ENCODE results near the gene PYGB. TPM values are rescaled to one million over a fixed set of nuclear protein-coding genes. Genes with fewer than 3 reads are reported as not detected.

Gene PYGB
- total RNA-seq, 1 experiment from 2014 or later: 220 TPM

DNA sequence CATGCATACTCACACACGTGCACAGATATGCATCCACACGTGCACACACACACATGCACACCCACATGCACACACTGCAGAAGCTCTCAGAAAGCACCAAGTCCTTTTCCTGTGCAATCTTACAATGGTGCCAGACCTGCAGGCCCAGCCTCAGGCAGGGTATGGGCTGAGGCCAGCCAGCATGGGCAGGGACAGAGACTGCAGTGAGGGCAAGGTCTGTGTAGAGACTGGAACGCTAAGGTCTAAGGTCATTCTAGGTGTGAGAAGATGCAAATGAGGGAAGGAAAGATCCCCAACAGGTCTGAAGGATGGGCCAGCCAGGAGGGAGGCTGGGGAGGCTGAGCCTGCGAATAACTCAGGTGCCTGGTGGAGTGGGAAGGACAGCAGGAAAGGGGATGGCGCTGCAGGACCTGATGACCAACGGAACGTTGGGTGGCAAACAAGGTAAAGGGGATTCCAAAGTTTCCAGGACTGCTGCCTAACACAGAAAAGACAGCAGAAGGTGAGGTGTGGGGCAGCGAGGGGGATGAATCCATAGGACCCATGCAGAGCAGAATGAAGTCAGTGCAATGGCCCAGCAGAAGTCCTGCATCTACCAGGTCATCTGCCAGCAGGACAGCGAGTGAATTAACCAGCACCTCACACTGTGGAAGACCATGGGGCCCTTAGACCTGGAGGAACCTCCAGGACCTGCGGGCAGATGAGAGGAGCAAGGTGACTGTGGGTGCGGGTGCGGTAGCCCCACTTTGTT is 75.8 kb downstream of the PYGB start:
- intact Hi-C loops (cut with micrococcal nuclease; ENCODE audit: unreplicated experiment): no loop called here
- in situ Hi-C loops (cut with HindIII; ENCODE audit: low pct_unique_long_range_greater_than_20kb, low sequenced_read_pairs): no loop called here
- no peak for ATAC-seq

DNA sequence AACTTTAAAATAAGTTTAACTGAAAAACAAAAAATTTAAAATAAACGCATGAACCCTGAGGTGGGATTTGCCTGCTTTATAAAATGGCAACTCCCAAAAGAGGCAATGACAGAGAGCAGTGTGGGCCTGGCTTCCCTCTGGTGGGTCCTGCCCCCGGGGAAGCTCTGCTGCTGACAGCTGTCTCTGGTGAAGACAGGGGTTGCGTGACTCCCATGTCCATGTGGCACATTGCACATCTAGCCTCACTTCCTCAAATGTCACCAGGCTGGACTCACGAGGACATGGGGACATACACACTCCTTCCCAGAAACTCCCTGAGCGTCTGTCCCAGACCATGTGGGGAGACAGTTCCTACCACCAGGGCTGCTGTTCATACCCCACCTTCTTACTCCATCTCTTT is 76.5 kb downstream of the PYGB start:
- DNase-seq (ENCODE audit: low read depth, low spot score) (no peak), ATAC-seq (no peak)
- TF ChIP-seq SIN3A (IDR thresholded peaks at IDR 0.05; ENCODE audit: borderline replicate concordance, insufficient read depth, low read depth, low read length): no peak
- no peak for TF ChIP-seq REST (IDR thresholded peaks at IDR 0.05; ENCODE audit: insufficient read depth in 1 of 2, low read depth in 2 of 2, low read length in 1 of 2)
- CTCF ChIA-PET: interaction anchor here (1.0 kb wide), 1 partner anchor 75 kb away, joined by 3 read pairs; no protein-coding TSS in a partner anchor
- Histone ChIP-seq H3K4me1 (ENCODE audit: control insufficient read depth, insufficient read depth, low read length) (peaks cover 6% of the 10 kb centered on the region; the same call in 1 of the 2 replicates), H3K4me3 (ENCODE audit: low read depth in 2 of 2, low read length in 2 of 2) (no peak overlapping the region), H3K27me3 (ENCODE audit: control insufficient read depth, insufficient read depth, low read length) (no peaks in the 10 kb centered on the region), H3K36me3 (ENCODE audit: control insufficient read depth, insufficient read depth, low read length) (no peaks in the 10 kb centered on the region), H3K27ac (ENCODE audit: low read length) (no peak overlapping the region), H3K9me3 (ENCODE audit: control insufficient read depth, insufficient read depth, low read depth, low read length) (no peaks in the 10 kb centered on the region)
- POLR2A ChIA-PET: no interaction called here
- intact Hi-C loops (cut with micrococcal nuclease; ENCODE audit: unreplicated experiment) (no loop called here), in situ Hi-C loops (cut with HindIII; ENCODE audit: low pct_unique_long_range_greater_than_20kb, low sequenced_read_pairs) (no loop called here)
- no TSS peak for BruUV-seq (replicated peaks)

More for the DNA sequence above, 75.8 kb downstream of the PYGB start:
- H3K4me3 ChIP-seq (ENCODE audit: low read depth in 2 of 2, low read length in 2 of 2): no peak overlapping the region
- POLR2A ChIA-PET: no interaction called here
- no peaks in the 10 kb centered on the region for H3K27me3 ChIP-seq (ENCODE audit: control insufficient read depth, insufficient read depth, low read length)
- no peaks in the 10 kb centered on the region for H3K36me3 ChIP-seq (ENCODE audit: control insufficient read depth, insufficient read depth, low read length)
- no TSS peak for BruUV-seq (replicated peaks)
- H3K27ac ChIP-seq (ENCODE audit: low read length): no peak overlapping the region
- DNase-seq (ENCODE audit: low read depth, low spot score): no peak
- CTCF ChIA-PET: no interaction called here
- TF ChIP-seq REST (IDR thresholded peaks at IDR 0.05; ENCODE audit: insufficient read depth in 1 of 2, low read depth in 2 of 2, low read length in 1 of 2) (no peak), POLR2AphosphoS5 (IDR thresholded peaks at IDR 0.05; ENCODE audit: low read depth, low read length) (no peak)
- H3K9me3 ChIP-seq (ENCODE audit: control insufficient read depth, insufficient read depth, low read depth, low read length): no peaks in the 10 kb centered on the region
- peaks cover 10% of the 10 kb centered on the region for H3K4me1 ChIP-seq (ENCODE audit: control insufficient read depth, insufficient read depth, low read length)

DNA sequence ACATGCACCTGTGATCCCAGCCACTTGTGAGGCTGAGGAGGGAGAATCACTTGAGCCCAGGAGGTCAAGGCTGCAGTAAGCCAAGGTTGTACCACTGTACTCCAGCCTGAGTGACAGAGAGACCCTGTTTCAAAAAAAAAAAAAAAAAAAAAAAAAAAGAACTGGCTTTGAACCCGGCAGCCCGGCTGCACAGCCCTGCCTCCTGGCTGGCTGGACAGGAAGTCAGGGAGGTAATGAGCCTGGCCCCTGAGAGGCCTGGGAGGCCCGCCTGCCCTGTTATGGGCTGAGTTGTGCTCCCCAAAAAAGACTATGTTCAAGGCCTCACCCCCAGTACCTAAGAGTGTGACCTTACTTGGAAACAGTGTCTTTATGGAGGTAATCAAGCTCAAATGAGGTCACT is 77.2 kb downstream of the PYGB start:
- TF ChIP-seq, protein P1, sequence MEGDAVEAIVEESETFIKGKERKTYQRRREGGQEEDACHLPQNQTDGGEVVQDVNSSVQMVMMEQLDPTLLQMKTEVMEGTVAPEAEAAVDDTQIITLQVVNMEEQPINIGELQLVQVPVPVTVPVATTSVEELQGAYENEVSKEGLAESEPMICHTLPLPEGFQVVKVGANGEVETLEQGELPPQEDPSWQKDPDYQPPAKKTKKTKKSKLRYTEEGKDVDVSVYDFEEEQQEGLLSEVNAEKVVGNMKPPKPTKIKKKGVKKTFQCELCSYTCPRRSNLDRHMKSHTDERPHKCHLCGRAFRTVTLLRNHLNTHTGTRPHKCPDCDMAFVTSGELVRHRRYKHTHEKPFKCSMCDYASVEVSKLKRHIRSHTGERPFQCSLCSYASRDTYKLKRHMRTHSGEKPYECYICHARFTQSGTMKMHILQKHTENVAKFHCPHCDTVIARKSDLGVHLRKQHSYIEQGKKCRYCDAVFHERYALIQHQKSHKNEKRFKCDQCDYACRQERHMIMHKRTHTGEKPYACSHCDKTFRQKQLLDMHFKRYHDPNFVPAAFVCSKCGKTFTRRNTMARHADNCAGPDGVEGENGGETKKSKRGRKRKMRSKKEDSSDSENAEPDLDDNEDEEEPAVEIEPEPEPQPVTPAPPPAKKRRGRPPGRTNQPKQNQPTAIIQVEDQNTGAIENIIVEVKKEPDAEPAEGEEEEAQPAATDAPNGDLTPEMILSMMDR (IDR thresholded peaks at IDR 0.05): no peak
- TF ChIP-seq POLR2AphosphoS5 (IDR thresholded peaks at IDR 0.05; ENCODE audit: low read depth, low read length): no peak
- TF ChIP-seq REST (IDR thresholded peaks at IDR 0.05; ENCODE audit: insufficient read depth in 1 of 2, low read depth in 2 of 2, low read length in 1 of 2): no peak
- no peak for TF ChIP-seq TCF7L2 (IDR thresholded peaks at IDR 0.05; ENCODE audit: low read depth, low read length)
- TF ChIP-seq SIN3A (IDR thresholded peaks at IDR 0.05; ENCODE audit: borderline replicate concordance, insufficient read depth, low read depth, low read length): no peak
- Histone ChIP-seq H3K4me3 (ENCODE audit: low read depth in 2 of 2, low read length in 2 of 2) (no peak overlapping the region), H3K9me3 (ENCODE audit: control insufficient read depth, insufficient read depth, low read depth, low read length) (no peaks in the 10 kb centered on the region), H3K4me1 (ENCODE audit: control insufficient read depth, insufficient read depth, low read length) (peaks cover 6% of the 10 kb centered on the region; the same call in 1 of the 2 replicates), H3K36me3 (ENCODE audit: control insufficient read depth, insufficient read depth, low read length) (no peaks in the 10 kb centered on the region), H3K27ac (ENCODE audit: low read length) (no peak overlapping the region), H3K27me3 (ENCODE audit: control insufficient read depth, insufficient read depth, low read length) (no peaks in the 10 kb centered on the region)
- DNase-seq (ENCODE audit: low read depth, low spot score): no peak
- BruUV-seq (replicated peaks): no TSS peak
- intact Hi-C loops (cut with micrococcal nuclease; ENCODE audit: unreplicated experiment) (no loop called here), in situ Hi-C loops (cut with HindIII; ENCODE audit: low pct_unique_long_range_greater_than_20kb, low sequenced_read_pairs) (no loop called here)
- POLR2A ChIA-PET: no interaction called here
- CTCF ChIA-PET: interaction anchor here (1.0 kb wide), 1 partner anchor 74 kb away, joined by 3 read pairs; no protein-coding TSS in a partner anchor
- no peak for ATAC-seq

Data from Panc1 (cell line).